CD4-positive, alpha-beta T cell treated with Interleukin-10 for 1 hour (primary cell): ENCODE results near the gene MTA2.

Experiments
- DNase-seq: peaks from one replicate; pipeline ENCODE4 v3.0.0-alpha.2; 2020

Gene MTA2

DNA sequence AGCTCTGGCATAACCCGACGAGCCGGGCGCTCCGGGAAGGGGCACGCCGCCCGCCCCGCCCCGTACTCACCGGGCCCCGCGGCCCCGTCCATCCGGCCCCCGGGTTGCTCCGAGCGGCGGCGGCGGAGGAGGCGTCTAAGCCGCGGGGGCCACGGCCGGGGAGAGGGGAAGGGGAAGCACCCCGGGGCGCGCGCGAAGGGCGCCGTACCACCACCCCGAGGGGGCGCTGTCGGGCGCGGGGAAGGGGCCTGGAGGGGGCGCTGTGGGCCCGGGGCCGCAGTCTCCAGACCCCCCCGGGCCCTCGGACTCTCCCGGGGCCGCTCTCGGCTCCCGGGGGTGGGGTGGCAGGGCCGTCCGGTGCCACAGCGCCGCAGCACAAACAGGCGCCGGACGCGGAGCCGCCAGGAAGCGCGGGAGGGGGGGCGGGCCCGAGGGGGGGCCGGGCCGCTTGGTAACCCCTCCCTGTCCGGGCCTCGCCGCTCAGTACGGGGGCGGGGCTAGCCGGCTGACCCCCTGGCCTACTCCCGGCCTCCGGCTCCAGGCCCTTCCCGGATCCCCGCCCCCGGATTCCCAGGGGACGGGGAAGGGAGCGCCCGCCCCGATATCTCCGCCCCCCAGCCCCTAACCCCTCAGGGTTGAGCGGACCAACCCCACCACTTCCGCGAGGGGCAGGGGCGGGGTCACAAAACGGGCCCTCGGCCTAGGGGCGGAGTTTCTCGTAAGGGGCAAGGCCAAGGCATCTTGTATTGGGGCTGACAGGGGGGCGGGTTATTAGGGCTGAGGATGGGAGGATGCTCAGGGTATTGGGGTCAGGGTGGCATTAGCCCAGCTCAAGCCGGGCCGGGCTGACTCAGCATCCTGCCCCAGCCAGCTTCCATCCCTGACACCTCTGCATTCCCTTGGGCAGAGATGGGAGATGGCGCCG lies 11.0 kb upstream of the MTA2 start, which contains the start of the genes EML3 and ROM1:
EML3 (minus strand) TSS at position 410 of the 925 bp plus-strand sequence; CDS start at position 92, 318 bp downstream.
ROM1 (plus strand) TSS at position 892 of the 925 bp plus-strand sequence; CDS start at position 917, 25 bp downstream.
- peak; percentile 95 for DNase-seq

GRCh38 chr11:62611705-62612365 lies 10.2 kb upstream of the MTA2 start:
- no peak for DNase-seq

GRCh38 chr11:62610814-62611704 lies 9.4 kb upstream of the MTA2 start:
- no peak for DNase-seq

DNA sequence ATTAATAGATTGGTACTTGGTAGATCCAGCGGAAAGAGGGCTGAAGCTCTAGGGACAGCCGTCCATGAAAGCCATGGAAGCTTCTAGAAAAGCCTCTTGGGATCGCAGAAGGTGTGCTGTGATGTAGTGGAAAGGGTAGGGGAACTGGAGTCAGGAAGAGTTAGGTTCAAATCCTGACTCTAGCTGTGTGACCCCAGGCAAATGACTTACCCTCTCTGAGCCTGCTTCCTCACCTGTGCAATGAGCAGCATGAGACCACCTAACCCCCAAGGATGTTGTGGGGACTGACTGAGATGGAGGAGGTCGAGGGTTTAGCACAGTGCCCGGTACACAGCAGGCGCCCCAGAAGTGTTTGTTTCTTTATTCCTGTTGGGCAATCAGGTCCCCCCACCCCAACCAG lies 8.7 kb upstream of the MTA2 start:
- no peak for DNase-seq

- DNase-seq, result no peak
Observed at GRCh38 chr11:62608776-62609175, 7.1 kb upstream of the MTA2 start.

- no peak for DNase-seq
Observed at GRCh38 chr11:62607714-62608113, 6.0 kb upstream of the MTA2 start.

DNA sequence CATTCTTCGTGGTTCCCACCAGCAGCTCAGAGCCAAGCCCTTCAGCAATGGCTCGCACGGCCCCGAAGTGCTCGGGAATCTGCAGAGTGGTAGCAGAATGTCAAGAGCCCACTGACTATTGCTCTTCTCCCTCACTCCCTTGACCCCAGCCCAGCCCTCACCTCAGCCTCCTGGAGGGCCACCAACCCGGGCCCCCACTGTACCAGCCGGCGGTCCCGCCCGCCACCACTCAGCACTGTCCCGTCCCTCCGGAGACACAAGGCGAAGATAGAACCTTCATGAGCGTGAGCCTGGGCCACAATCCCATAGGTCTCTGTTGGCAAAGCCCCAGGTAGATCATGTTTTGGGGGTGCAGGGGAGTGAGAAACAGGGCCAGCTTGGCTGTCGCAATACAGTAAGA lies 4.2 kb upstream of the MTA2 start:
- DNase-seq, result no peak

DNA sequence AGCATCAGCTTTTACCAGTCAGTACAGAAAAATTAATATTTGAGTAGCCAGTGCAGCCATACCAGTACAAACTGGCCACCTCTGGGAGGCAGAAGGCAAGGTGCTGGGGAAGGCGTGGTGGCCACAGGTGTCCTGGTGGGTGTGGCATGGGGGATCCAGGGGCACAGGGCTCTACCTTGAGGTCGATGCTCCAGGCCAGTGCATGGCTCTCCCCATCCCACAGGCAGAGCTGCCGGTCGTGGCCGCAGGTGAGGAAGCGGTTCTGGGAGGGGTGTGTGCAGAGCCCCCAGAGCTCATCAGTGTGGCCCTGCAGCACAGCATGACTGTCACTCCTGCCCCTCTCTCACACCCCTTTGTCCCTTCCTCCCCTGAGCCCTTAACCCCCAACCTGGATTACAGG lies 3.8 kb upstream of the MTA2 start:
- DNase-seq, result no peak

GRCh38 chr11:62604460-62605120 lies 2.9 kb upstream of the MTA2 start:
- no peak for DNase-seq

GRCh38 chr11:62603776-62604299 lies 2.2 kb upstream of the MTA2 start:
- DNase-seq, result no peak

- DNase-seq, result no peak
Observed at GRCh38 chr11:62603072-62603408, 1.4 kb upstream of the MTA2 start.

GRCh38 chr11:62602141-62603071 lies 741 bp upstream of the MTA2 start:
- no peak for DNase-seq

DNA sequence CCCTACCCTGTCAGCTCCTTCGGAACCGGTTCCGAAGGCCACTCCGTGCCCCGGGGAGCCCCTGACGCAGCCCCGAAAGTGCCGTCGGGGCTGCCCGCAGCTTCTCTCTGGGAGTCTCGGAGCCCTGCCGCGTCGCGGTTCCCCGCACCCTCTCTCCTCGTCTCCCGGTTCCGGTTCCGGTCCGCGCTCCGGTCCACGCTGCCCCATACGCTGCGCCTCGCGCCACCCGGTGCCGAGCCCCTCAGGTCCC lies 618 bp downstream of the MTA2 start:
- peak; percentile 54 for DNase-seq

- no peak for DNase-seq
Observed at GRCh38 chr11:62600367-62601121, 1.1 kb downstream of the MTA2 start.

DNA sequence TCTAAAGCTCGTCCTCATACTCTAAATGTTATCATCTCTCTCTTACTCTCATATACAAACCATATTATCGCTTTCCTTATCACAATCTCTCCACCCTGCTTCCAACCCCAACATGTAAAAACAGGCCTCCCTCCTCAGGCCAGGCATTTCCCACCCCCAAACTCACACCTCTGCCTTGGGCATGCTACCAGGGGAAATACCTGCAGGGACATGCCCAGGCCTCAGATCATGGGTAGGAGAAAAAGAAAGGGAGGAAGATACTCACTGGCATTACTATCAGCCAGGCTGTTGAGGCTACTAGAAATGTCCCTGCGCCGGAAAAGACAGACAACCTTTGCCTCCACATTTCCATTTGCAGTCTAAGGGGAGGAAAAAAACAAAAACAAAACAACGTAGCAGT lies 1.8 kb downstream of the MTA2 start:
- DNase-seq, result peak; percentile 53

DNA sequence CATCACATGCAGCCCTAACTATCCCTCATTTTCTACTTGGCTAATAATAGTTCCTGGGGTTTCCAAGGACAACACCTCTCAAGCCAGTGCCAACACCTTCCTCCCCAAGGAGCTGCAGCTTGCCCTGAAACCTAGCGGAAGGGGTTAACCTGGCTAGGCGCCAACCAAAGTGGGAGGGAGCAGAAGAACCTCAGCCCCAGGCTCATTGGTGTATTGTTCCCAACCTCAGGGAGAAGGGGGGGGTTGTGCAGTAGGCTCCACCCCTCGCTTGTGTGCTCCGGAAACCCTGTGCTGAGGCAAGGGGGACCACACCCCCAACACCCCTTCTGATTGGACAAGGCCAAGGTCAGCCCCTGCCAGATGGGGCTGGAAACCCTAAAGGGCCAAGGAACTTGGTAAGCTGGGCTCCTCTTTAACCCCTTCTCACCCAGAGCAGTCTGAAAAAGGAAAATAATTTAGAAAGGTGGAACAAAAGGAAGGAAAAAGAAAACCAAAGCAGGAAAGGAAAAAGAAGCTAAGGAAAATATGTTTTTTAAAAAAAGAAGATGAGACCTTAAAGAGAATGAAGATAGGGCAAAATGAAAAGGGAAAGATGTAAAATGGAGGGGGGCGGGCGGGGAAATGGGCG lies 2.5 kb downstream of the MTA2 start:
- DNase-seq, result peak; percentile 99

- DNase-seq, result no peak
Observed at GRCh38 chr11:62595124-62595523, 6.5 kb downstream of the MTA2 start.

GRCh38 chr11:62593434-62594044 lies 8.1 kb downstream of the MTA2 start:
- DNase-seq, result peak; percentile 85

GRCh38 chr11:62592989-62593421 lies 8.7 kb downstream of the MTA2 start:
- no peak for DNase-seq
